GM18498 (cell line): ENCODE measurements around the gene DKK2.
"Not testable (repeated sequence)": the region's sequence is repeated elsewhere in the genome, so short reads cannot be mapped to it uniquely, and the experiment has no call there.

Experiments used
- ATAC-seq: cut with Tn5 transposase; IDR thresholded peaks from one replicate; pipeline ENCODE4 v1.9.1; 2021; ENCODE audit warnings: mild to moderate bottlenecking, moderate library complexity; ENCODE audit not compliant: unreplicated experiment

The DKK2 gene

DNA sequence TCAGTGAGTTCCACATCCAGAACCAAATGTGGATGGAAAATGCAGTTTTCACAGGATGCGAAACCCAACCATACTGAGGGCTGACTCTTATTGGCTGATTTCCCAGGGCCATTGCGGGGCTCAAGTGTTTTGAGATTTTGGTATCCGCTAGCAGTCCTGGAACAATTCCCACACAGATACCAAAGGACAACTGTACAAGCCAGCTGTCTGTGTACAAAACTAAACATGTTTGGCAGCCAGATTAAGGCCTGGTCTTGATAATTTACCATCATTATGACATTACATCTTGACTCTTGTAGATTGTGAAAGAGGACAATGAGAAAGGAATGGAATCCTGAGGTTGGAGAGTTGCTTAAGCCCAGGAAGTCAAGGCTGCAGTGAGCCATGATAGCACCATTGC is 121.9 kb downstream of the DKK2 start:
- ATAC-seq = no peak

DNA sequence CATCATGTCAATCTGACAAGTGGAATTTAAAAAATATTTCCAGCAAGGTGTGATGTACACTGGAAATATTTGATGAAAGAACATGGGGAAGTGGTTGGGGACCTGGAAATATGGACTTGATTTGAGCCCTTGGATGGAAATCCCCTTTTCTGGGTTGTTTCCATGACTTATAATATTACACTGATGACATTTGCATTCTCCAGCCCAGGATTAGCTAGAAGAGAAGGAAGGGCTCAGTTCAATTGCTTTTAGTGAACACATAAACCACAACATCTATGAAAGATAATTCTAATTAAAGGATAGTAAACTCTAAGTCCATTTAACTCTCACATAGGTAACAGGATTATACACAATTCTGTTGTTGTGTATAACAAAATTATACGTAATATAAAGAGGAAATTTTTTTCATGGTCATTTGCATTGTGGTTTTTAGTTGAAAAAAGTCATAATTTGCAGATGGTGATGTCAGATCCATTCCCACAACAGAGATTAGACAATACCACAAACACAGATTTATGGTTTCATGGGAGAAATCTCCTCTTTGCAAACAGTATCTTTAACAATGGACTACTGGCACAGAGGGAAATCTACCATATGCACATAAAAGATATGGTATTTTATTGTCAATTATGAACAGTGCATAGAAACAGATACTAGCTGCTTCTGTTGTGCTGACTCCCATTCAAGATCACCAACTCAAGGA is 126.5 kb downstream of the DKK2 start:
- ATAC-seq = no peak

DNA sequence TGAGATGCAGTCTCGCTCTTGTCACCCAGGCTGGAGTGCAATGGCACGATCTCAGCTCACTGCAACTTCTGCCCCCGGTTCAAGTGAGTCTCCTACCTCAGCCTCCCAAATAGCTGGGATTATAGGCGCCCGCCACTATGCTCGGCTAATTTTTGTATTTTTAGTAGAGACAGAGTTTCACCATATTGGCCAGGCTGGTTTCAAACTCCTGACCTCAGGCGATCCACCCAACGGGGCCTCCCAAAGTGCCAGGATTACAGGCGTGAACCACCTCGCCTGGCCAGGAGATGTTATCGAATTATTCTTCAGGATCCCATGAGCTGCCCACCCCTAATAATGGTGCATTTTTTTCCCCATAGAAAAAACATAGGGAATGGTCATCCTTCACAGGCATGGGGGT is 128.1 kb downstream of the DKK2 start:
- ATAC-seq = not testable (repeated sequence)

DNA sequence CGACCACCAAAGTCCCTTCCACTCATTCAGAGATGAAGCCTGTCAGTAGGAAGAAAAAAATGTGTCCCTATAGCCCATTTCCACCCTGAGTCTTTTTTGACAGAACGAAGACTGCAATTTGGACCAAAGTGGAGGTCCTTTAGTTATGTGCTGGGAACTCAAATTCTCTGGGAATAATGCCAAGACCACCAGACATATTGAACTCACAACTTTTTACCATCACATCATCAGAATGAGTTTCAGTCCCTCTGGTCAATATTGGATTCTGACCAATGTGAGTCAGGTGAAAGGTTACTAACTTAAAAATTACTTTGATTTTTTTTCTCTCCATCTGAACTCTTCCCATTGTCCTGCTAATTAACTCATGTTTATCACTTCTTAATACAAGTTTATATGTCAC is 128.9 kb downstream of the DKK2 start:
- no peak for ATAC-seq

DNA sequence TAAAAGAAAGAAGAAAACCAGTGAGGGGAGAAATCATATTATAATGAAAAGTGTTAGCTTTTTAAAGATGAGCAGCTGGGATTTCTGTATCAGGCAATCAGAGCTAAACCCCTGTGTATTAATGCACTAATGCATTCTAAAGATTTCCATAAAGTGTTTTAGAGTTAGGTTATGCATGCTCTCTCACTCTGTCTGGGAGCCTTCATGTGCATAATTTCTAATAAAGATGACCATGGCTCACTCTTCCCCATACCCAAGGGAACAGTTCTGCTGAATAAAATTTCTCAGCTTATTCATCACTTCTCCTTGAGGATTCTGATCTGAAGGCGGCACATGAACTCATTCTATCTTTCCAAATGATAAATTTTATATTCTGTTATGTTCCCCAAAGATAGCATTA is 129.4 kb downstream of the DKK2 start:
- ATAC-seq = no peak

DNA sequence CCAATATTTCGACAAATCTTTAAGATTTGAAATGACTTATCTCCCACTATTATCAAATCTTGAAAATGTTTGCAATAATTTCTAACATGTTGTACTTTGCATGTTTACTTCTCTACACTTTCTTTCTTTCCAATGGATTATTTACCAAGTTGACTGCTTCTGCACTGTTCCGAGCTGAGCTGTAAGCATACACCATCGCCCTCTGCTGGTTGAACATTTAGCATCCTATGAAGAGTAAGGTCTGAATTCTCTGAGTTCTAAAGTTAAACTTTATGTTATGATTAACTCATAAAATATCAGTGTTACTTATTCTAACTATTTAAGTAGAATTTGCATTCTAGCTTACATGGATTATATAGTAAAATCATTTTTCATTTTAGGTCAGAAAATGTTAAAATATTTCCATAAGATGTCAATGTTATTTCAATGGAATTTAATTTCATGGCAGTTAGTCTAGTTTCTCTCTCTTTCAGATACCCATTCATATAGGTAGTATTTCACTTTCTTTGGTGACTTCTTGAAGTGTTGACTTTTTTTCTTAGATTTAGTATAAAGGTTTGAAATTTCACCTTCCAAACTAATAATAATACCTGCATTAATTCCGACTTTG is 137.4 kb downstream of the DKK2 start:
- peak; percentile 73 for ATAC-seq

DNA sequence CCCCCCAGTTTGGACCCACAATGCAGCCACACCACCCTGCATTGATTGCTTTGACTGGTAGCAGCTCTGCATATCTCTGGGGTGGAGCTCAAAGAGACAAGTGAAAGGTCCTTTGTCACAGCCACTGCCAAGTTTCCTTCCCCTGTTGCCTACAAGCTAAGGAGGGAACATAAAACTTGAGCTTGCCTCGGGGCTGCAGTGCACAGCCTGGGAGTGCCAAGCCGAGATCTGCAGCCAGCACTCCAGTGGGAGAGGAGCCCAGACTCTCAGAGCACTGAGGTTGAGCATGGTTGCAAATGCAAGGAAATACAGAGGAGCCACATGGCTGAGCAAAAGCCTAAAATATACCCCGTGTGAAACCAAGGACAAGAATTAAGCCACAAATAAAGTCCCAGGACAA is 142.2 kb downstream of the DKK2 start:
- no peak for ATAC-seq

DNA sequence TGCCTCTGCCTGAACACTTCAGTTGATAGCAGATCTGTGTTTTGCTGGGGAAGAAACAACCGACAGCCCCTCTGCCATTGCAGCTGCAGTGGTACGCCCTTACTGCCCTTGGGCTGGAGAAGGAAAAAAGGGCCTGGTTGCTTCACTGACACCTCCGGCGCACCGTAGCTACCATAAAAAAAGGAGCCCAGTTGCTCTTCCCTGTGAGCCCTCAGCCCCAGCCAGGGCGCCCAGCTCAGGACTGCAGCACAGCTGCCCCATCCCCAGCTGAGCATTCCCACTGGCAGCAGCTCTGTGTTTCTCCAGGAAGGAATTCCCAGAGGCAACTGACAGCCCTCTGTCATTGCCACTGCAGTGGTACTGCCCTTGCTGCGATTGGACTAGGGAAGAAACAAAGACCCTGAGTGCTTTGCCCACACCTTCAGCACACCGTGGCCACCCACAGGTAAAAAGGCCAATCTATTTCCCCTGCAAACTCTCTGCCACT is 142.7 kb downstream of the DKK2 start:
- ATAC-seq = no peak

DNA sequence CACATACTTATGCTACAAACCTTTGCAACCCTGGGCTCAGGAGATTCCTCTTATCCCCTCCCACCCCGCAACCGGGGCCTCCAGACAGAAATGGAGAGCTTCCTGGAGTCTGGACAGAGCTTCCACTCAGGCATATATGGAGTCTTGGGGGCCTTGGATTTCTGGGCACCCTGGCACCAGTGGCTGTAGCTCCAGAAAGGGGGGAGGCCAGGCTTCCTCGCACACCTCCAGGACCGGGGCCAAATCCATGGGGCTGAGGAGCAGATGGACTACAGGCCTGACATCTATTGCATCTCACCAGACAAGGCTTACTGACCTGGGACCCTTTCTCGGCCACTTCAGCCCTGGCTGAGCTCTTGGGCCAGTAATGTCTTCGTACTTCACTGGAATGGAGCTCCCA is 143.3 kb downstream of the DKK2 start:
- no peak for ATAC-seq

DNA sequence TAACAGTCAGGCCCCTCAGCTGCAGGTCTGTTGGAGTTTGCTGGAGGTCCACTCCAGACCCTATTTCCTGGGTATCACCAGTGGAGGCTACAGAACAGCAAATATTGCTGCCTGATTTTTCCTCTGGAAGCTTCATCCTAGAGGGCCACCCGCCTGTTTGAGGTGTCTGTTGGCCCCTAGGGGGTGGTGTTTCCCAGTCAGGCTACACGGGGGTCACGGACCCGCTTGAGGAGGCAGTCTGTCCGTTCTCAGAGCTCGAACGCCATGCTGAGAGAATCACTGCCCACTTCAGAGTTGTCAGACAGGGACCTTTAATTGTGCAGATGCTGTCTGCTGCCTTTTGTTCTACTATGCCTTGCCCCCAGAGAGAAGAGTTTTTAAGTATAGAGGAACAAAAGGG is 160.8 kb downstream of the DKK2 start:
- ATAC-seq = no peak
